Esophagus squamous epithelium (tissue), 4 donors: ENCODE measurements around the gene RNF181.

Source experiments
- CTCF ChIP-seq, 6 experiments: fragments of 450-650 bp in 4 of 6; fragments of 200-600 bp in 2 of 6; sonication (generic) in 2 of 6; IDR thresholded peaks; one replicate each; pipeline ENCODE4 v1.5.1; 2016 to 2019; ENCODE audit warnings: antibody characterized with exemption in 6 of 6, mild to moderate bottlenecking in 4 of 6, moderate library complexity in 4 of 6
- POLR2A ChIP-seq, 4 donors: fragments of 450-650 bp; IDR thresholded peaks; one replicate each; pipeline ENCODE4 v1.6.1; 2017; ENCODE audit warnings: antibody characterized with exemption in 4 of 4, mild to moderate bottlenecking in 4 of 4, moderate library complexity in 3 of 4

- TF ChIP-seq CTCF (IDR thresholded peaks at IDR 0.05) (no peak), POLR2A (IDR thresholded peaks at IDR 0.05) (no peak)
These were observed 47.0 kb upstream of the RNF181 start for GRCh38 chr2:85548608-85548900.
